ENCODE measurements around the gene TRHDE.
"Not testable (repeated sequence)": the region's sequence is repeated elsewhere in the genome, so short reads cannot be mapped to it uniquely, and the experiment has no call there.

The TRHDE gene

DNA sequence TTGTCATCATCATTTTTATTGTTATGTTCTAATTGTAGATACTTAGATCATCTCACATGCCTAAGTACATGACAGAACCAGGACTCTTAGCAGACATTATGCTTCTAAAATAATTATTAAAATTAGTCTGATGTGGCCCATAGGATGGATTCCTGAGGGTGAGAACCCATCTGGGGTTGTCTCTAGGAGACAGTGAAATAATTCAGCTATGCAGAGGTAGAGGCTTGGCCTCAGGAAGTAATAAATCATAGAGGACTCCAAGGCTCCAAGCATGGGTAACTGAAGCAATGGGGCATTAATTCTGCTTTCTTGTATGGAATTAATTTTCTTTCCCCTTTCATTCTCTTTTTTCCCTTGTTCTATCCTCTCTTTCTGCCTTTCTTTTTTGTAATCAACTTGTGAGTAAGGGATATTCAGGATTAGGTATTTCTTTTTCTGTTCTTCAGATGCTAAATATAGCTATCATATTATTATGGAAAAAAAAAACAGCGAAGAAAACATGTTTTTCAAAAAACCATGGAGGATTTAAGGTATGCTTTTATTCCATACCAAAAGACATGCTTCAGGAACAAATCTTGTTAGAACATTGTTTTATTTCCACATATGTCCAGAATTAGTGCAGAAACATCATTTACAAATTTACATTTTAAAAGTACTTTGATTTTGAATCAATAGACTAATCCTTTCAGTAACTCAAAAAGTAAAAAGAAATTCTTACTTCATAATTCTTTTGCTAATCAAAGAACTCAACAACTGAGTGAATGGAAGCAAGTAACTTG, 263.2 kb downstream of the TRHDE start:
- no peak for DNase-seq

- no peak for DNase-seq
Observed at GRCh38 chr12:72540811-72541210, 268.6 kb downstream of the TRHDE start.

DNA sequence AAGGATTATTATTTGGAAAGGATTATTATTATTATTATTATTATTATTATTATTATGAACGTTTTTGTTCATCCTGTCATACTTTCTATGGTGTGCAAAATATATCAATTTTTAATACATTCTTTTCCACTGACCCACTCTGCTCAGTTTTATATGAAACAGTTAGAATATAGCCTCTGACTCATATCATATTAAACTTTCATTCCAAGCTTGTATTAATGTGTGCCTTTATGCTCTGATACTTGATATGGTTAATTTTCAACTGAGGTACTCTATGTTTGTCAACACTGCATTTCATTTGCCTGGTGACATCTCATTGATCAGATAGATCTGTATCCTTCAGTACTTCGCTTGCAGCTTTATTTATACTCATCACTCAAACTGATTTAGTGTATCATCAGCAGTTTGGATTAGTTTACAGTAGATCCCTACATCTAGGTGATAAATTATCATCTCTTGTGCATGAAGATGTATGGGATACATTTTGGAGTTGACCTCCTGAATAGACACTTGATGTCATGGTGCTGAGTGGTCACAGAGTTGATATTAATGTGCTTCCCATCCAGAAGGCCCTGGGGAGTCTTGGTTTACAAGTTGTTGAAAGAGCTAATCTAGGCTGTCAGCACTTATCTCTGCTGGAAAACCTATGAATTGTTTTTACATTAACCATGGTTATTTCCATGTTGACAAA, 271.8 kb downstream of the TRHDE start:
- DNase-seq, result no peak

DNA sequence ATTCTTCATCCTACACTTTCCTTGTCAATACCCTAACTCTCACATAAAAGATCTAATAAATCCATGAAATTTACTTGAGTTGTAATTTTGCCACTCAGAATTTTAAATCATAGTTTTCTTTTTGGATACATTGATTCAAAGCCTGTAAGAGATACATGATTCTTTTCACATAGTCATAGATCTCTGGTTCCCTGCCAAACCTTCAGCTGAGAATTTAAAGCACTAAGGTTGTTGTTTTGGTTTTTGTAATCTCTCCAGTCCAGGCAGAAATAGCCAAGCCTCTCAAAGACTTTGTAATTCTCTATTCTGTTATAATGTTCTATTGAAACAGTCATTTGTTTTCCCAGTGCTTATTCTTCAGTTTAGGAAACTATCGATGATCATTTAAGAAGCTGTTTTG, 273.9 kb downstream of the TRHDE start:
- no peak for DNase-seq

DNA sequence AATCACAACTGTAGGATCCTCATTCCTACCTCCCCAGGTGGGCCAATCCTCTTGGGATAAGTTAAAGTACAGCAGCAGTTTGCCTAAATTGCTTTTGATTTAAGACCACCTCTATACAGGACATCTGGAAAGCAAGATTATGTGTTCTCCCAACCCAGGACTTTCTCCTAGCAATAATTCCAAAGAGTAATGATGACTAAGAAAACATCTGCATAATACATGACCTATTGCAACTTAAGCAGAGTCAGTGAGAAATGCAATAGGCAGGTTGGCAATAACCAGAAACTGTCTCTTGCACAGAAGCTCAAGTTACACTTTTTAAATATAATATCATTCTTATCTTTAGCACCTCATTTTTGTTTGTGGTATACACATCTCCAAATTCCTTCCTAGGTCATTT, 275.4 kb downstream of the TRHDE start:
- DNase-seq, result no peak

GRCh38 chr12:72549184-72549583, 277.0 kb downstream of the TRHDE start:
- DNase-seq, result no peak

DNA sequence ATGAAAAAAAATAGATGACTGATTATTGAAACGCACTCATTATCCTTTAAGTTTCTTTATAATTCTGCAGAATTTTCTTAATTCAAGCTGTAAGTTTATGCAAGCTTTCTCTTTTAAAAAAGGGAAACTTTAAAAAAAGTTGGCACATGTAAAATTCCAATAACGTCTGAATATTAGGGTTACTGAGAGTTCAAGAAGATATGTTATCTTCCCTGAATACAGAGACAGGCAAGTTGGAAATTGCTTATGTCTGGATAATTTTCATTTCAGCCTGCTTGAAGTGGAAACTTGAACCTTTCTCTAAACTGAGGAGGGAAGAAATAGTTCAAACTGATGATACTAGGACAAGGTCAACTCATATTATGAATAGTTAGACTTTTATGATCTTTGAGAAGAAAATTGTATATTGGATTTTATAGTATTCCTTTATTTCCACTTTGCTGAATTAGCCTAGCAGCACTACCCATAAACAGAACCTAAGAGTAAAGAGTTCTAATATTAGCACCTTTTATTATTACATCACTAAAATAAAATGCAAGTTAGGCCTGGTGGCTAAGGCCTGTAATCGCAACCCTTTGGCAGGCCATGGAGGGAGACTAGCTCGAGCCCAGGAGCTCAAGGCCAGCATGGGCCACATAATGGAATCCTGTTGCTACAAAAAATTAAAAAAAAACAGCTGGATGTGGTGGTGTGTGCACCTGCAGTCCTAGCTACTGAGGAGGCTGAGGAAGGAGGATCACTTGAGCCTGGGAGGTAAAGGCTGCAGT, 288.0 kb downstream of the TRHDE start:
- DNase-seq, result no peak

- DNase-seq, result no peak
Observed at GRCh38 chr12:72570601-72571000, 298.4 kb downstream of the TRHDE start.

DNA sequence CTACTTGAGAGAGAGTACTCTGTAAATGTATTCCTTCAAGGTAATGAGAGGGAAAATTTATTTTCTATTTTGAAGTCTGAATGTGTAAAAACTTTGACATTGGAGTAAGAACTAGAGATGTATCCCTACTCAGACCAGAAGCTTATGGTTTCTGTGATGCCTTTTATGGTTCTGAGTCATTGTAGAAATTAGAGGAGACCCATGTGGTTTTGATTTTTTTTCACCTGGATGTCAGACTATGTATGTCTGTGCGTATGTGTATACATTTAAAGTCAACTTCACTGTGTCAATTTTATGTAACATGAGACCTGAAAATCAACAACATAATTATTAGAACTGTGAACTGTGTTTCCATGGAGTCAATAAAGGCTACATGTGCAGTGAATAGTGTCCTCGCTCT, 302.0 kb downstream of the TRHDE start:
- DNase-seq, result no peak

DNA sequence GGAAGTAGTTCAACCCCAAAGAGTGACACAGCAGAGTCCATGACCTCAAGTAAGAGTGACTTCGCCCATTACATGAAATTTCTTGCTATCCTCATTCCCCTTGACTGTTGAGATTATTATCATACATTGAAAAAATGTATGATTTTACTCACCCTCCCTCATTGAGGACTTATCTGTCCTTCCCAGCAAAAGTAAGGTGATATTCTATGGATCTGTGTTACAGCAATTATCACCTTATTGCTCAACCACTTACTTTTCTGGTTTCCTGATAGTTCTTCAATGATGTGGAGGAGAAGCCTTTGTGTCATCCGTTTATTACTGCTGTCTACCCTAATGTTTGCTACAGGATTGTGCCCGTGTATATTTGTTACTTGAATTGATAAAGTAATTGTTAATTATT, 306.2 kb downstream of the TRHDE start:
- DNase-seq, result no peak

- DNase-seq, result no peak
Observed at GRCh38 chr12:72586456-72586855, 314.3 kb downstream of the TRHDE start.

DNA sequence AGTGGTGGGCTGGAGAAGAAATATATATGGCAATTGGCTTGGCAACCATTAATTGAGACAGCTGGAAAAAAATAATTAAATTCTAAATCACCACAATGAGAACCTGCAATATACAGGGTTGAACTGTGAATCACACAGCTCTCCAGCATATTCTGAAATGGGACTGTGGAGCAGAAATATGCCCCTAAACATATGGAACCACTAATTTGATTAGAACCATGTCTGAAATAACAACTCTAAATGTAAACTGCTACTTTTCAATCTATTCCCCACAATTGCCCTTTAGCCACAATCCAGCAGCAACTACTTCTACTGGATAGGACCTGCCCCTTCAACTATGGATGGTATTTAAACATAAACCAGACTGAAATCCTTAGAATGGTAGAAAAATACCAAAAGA, 330.4 kb downstream of the TRHDE start:
- no peak for DNase-seq

GRCh38 chr12:72605975-72606374, 333.8 kb downstream of the TRHDE start:
- no peak for DNase-seq

DNA sequence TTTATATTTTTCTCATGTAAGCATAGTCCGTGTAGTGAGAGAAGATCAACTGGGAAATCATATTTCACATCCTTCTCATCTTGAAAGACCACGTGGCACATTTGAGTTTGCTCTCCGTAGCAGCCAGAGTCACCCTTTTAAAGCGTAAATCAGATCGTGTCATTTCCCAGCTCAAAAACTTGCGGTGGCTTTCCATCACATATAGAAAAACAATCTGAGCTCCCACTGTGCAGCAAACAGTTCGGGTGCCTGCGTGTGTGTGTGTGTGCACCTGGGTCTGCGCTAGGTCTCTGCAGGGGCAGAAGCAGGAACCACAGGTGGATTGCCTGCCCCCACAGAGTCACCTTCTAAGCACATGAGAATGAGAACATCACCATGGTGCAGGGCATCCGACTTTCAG, 338.2 kb downstream of the TRHDE start:
- DNase-seq, result no peak

GRCh38 chr12:72610854-72611358, 338.7 kb downstream of the TRHDE start:
- no peak for DNase-seq

DNA sequence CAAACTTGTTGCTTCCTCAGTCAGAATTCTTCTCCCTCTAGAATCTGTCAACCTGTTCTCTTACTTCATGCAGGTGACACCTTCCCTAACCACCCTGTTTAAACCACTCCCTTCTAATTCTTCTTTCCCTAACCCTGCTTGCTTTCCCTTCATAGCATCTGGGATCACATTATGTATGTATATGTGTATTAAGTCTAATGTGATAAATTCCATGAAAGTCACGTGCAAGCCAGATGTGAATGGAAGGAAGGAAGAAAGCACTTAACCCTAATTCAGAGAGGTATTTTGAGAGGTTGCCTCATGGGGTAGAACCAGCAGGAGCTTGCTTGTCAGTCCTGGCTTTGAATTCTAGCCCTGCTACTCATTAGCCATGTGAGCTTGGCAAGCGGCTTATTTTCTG, 340.0 kb downstream of the TRHDE start:
- no peak for DNase-seq

- no peak for DNase-seq
Observed at GRCh38 chr12:72618764-72619163, 346.6 kb downstream of the TRHDE start.

GRCh38 chr12:72622556-72622955, 350.4 kb downstream of the TRHDE start:
- DNase-seq, result no peak

GRCh38 chr12:72631926-72632685, 359.9 kb downstream of the TRHDE start:
- no peak for DNase-seq

DNA sequence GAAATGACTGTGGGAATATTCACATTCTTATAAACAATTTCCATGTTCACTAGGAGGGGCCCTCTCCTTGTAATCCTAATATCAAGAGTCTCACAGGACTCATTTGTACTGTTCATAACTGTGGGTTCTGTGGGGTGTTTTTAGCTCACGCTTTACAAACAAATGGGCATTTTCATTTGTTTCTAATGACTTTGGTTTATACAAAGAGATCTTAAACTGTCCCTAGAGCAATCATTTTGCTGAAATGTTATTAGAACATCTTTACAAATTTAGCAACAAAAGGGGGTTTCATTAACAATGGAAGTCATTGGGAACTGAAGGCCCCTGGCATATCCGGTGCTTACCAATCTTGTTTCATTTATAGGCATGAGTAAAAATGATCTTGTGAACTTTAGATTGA, 370.5 kb downstream of the TRHDE start:
- DNase-seq, result no peak

GRCh38 chr12:72647139-72647538, 375.0 kb downstream of the TRHDE start:
- no peak for DNase-seq

- DNase-seq, result no peak
Observed at GRCh38 chr12:72658615-72659014, 386.4 kb downstream of the TRHDE start.

DNA sequence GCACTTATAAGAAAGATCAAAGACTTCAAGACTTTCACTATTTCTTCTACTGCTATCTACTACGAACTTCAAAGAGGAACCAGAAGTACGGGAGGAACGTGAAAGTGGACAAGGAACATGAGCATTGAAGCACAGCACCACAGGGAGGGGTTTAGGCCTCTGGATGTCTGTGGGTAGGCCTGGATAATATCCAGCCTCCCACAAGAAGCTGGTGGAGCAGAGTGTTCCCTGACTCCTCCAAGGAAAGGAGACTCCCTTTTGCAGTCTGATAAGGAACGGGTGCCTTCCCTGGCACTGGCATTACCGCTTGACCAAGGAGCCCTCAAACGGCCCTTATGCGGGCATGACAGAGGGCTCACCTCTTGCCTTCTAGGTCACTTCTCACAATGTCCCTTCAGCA, 388.0 kb downstream of the TRHDE start:
- DNase-seq, result not testable (repeated sequence)
